Ovary (tissue), 9 donors: Measurements from ENCODE around the gene CHMP6. TPM values are rescaled to one million over a fixed set of nuclear protein-coding genes. Genes with fewer than 3 reads are reported as not detected.

Source experiments
- DNase-seq, 5 donors: peaks; one replicate each; pipeline ENCODE4 v3.0.0-alpha.2; 2019 to 2020
- H3K27ac ChIP-seq, 2 donors: fragments of 200-600 bp; one replicate each; pipeline versions ENCODE4 v1.5.1 to v1.8.0; 2019 to 2022
- H3K27me3 ChIP-seq: fragments of 200-600 bp; one replicate; pipeline ENCODE4 v1.8.0; 2022
- H3K36me3 ChIP-seq: fragments of 200-600 bp; sonication (generic); one replicate; pipeline ENCODE4 v1.5.1; 2019
- H3K4me1 ChIP-seq: one replicate; pipeline ENCODE4 v1.8.1; 2013; ENCODE audit warnings: mild to moderate bottlenecking, moderate library complexity; ENCODE audit not compliant: insufficient read depth
- H3K4me3 ChIP-seq: fragments of 200-600 bp; sonication (generic); one replicate; pipeline ENCODE4 v1.5.1; 2017
- H3K9me3 ChIP-seq, 2 donors: fragments of 200-600 bp in 1 of 2; sonication (generic) in 1 of 2; one replicate each; pipeline versions ENCODE4 v1.5.1 to v1.8.1; 2013 to 2019; ENCODE audit warnings: mild to moderate bottlenecking in 1 of 2, moderate library complexity in 1 of 2
- EP300 ChIP-seq: sonication (generic); formaldehyde crosslinking; IDR thresholded peaks from one replicate; pipeline ENCODE4 v1.6.1; 2017; ENCODE audit warnings: antibody characterized with exemption
- POLR2A ChIP-seq: fragments of 450-650 bp; IDR thresholded peaks from one replicate; pipeline ENCODE4 v1.6.1; 2017; ENCODE audit warnings: antibody characterized with exemption, mild to moderate bottlenecking, moderate library complexity
- WGBS, 3 donors: extraction: QIAGEN DNeasy Blood & Tissue Kit in 1 of 3; methylation state at CpG; one replicate each; pipeline versions ENCODE4 v1.1.5 to v1.1.7; 2013 to 2017; 5-methylcytosine and 5-hydroxymethylcytosine counted together
- intact Hi-C, 4 donors: fragments of 100-400 bp; cut with DNase I; formaldehyde crosslinking; loops; one replicate each; pipeline versions ENCODE4 v1.11.0 to v1.15.1; 2022 to 2023
- polyA plus RNA-seq, 2 donors: library from polyadenylated mRNA; stranded (reverse); fragments of 200-250 nt in 1 of 2; fragments of 350-450 nt in 1 of 2; fragmentation: Illumina TruSeq in 1 of 2; extraction: RNeasy Lipid Tissue Mini Kit (QIAGEN cat#74804) in 1 of 2; gene quantifications; one replicate each; pipeline ENCODE4 v1.2.3, GENCODE V29; 2013 to 2014
- total RNA-seq, 7 donors: library from RNA; depleted of rRNA in 2 of 7; stranded (reverse); fragments of >200 nt in 2 of 7; fragmentation: NEBNext Ultra II Directional in 3 of 7; extraction: Animal tissue kit (Norgen Biotek cat#: 25700) in 3 of 7; gene quantifications; one replicate each; pipeline versions ENCODE4 v1.1.0 to v1.2.4, GENCODE V29; 2016 to 2023
- TF ChIP-seq, protein P1 (sequence below), 3 donors: fragments of 450-650 bp in 2 of 3; fragments of 200-600 bp in 1 of 3; IDR thresholded peaks; one replicate each; pipeline versions ENCODE4 v1.5.1 to v1.8.0; 2016 to 2022; ENCODE audit warnings: antibody characterized with exemption in 3 of 3, mild to moderate bottlenecking in 1 of 3
- donor health status: DM: no; HTN: no; CAD: no; lungs with moderate emphysema.
- donor health status: DM: no; HTN: no; CAD: no.
- donor health status: Bipolar disorder and iron deficiency.
- donor health status: DM: yes; HTN: yes; CAD: no.
- donor health status: DM: no; HTN: no; CAD: no.
- donor health status: DM: yes; HTN: yes; CAD: no.

CHMP6 gene
- total and polyA plus RNA-seq, 9 donors = 18.5 to 29.7 (median 26.5) TPM

DNA sequence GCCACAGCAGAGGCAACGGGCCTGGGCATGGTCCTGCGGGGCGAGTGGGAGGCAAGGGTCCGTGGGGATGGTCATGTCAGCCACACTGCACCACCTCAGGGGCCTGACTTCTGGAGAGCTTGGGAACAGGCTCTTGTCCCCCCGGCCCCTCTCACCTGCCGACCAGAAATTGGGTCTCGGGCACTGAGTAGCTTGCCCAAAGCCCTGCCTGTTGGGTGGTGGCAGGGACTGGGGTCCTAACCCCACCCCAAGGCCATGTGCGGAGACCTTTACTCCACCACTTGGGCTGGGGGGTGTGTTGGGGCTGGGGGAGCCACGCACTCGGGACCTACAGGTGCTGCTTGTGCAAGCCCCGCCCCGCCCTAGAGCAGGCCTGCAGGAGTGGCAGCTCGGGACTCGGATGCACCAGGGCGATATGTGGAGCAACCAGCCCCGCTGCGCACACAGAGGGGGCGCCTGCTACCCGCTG is 24.2 kb upstream of the CHMP6 start:
- no peak overlapping the region for H3K27ac ChIP-seq
- peak in 1 of 5 donors; percentile 23 for DNase-seq
- no peaks in the 10 kb centered on the region for H3K36me3 ChIP-seq
- H3K27me3 ChIP-seq = no peaks in the 10 kb centered on the region
- no peak overlapping the region for H3K4me3 ChIP-seq
- WGBS, 3 donors = 87 to 89% (median 88%) methylated on average over 16 to 19 of the region's 19 CpGs
- intact Hi-C loops = no loop called here
- H3K9me3 ChIP-seq = no peaks in the 10 kb centered on the region
- H3K4me1 ChIP-seq = peaks cover 19% of the 10 kb centered on the region
- TF ChIP-seq, protein P1, sequence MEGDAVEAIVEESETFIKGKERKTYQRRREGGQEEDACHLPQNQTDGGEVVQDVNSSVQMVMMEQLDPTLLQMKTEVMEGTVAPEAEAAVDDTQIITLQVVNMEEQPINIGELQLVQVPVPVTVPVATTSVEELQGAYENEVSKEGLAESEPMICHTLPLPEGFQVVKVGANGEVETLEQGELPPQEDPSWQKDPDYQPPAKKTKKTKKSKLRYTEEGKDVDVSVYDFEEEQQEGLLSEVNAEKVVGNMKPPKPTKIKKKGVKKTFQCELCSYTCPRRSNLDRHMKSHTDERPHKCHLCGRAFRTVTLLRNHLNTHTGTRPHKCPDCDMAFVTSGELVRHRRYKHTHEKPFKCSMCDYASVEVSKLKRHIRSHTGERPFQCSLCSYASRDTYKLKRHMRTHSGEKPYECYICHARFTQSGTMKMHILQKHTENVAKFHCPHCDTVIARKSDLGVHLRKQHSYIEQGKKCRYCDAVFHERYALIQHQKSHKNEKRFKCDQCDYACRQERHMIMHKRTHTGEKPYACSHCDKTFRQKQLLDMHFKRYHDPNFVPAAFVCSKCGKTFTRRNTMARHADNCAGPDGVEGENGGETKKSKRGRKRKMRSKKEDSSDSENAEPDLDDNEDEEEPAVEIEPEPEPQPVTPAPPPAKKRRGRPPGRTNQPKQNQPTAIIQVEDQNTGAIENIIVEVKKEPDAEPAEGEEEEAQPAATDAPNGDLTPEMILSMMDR (IDR thresholded peaks at IDR 0.05) = no peak
- TF ChIP-seq POLR2A (no peak), EP300 (no peak)

DNA sequence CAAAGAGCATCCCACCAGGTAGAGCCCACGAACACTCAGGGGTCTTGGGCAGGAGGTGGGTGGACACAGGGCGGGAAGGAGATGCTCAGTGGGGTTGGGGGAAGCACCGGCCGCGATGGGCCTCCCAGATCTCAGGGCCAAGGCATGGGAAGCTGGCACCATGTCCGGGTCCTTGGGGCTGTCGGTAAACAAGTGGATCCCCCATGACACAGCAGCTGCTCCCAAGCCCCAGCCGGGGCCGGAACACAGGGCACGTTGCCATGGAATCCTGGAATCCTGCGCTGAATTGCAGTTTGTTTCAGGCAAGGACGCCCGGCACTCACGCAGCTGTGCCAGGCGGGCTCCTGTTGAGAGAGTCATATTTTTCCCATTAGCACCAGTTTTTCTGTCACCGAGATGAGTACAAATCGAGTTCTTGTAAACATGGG is 23.0 kb upstream of the CHMP6 start:
- Histone ChIP-seq H3K27ac (no peak overlapping the region), H3K9me3 (no peaks in the 10 kb centered on the region), H3K36me3 (no peaks in the 10 kb centered on the region), H3K4me1 (peaks cover 19% of the 10 kb centered on the region), H3K4me3 (no peak overlapping the region), H3K27me3 (no peaks in the 10 kb centered on the region)
- WGBS, 3 donors = 4 to 30% (median 4%) methylated on average over 17 of the region's 17 CpGs
- TF ChIP-seq POLR2A = no peak
- TF ChIP-seq, protein P1 (IDR thresholded peaks at IDR 0.05) = no peak
- DNase-seq = peak; percentile 32 to 83 (median 64)
- intact Hi-C loops = no loop called here

DNA sequence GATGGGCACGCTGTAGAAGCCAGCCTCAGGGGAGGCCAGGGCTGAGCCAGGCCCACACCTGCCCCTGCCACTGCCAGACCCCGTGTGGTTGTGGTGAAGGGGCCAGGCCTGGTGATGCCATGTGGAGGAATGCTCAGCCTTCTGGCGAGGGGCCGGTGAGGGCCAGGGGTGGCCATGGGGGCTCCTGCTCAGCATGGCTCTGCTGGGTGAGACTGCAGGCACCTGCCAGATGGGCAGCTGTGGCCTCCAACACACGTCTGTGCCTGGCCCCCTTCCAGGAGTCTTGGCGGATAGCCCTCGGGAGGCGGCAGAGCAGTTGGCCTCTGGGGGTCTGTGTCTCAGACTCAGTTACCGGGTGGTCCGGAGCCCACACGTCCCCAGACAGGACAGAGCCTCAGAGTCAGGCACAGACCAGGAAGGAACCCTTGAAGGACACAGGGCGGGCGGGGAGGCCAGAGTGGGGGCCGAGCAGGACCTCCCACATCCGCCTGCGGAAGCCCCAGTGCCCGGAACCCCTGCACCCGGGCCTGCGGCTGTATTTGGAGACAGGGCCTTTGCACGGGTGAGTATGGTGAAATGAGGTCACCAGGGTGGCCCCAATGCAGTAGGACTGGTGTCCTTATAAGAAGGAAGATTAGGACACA is 22.5 kb upstream of the CHMP6 start:
- no peak overlapping the region for H3K4me3 ChIP-seq
- no peaks in the 10 kb centered on the region for H3K27me3 ChIP-seq
- no peaks in the 10 kb centered on the region for H3K9me3 ChIP-seq
- WGBS, 3 donors = 4 to 31% (median 6%) methylated on average over 17 to 20 of the region's 20 CpGs
- H3K27ac ChIP-seq = no peak overlapping the region
- H3K36me3 ChIP-seq = no peaks in the 10 kb centered on the region
- H3K4me1 ChIP-seq = peaks cover 19% of the 10 kb centered on the region
- TF ChIP-seq, protein P1 (IDR thresholded peaks at IDR 0.05) = no peak
- TF ChIP-seq POLR2A = no peak
- no peak for TF ChIP-seq EP300
- intact Hi-C loops = no loop called here
- peak in 3 of 5 donors; percentile 35 to 63 (median 36) for DNase-seq

DNA sequence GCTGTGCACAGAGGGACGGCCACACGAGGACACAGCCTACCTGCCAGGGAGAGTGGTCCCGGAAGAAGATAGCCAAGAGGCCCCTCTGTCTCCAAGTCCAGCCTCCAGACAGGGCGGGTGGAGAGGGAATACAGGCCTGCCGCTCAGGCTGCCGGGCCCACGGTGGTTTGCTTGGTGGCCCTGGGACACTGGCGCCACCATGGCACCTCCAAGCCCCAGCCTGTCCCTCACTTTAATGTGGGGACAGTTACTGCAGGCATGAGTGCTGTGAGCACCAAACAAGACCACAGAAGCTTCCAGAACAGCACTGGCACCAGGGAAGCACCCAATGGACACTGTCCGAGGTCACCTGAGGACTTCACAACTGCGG is 22.0 kb upstream of the CHMP6 start:
- H3K4me3 ChIP-seq = no peak overlapping the region
- H3K27me3 ChIP-seq = no peaks in the 10 kb centered on the region
- peaks cover 19% of the 10 kb centered on the region for H3K4me1 ChIP-seq
- 54 to 74% (median 60%) methylated on average over 9 to 10 of the region's 10 CpGs for WGBS, 3 donors
- no peak overlapping the region for H3K27ac ChIP-seq
- DNase-seq = no peak
- H3K9me3 ChIP-seq = no peaks in the 10 kb centered on the region
- no peaks in the 10 kb centered on the region for H3K36me3 ChIP-seq
- TF ChIP-seq, protein P1 (IDR thresholded peaks at IDR 0.05) = no peak
- TF ChIP-seq EP300 (no peak), POLR2A (no peak)
- intact Hi-C loops = loop anchor here in 2 of 4 donors (5.0 to 10.0 kb wide), 2 partner anchors 97 to 105 kb away; no protein-coding TSS in a partner anchor
